H9 (cell line): Measurements from ENCODE around the gene SOX8. TPM values are rescaled to one million over a fixed set of nuclear protein-coding genes. Genes with fewer than 3 reads are reported as not detected.

Experiments
- DNase-seq: peaks from one replicate; pipeline ENCODE4 v3.0.0-alpha.2; 2017
- H2AFZ ChIP-seq: one replicate; pipeline ENCODE4 v1.6.1; 2013; ENCODE audit warnings: mild to moderate bottlenecking, low read length, control low read depth, moderate library complexity
- H2AK5ac ChIP-seq: 2 replicates; pipeline ENCODE4 v1.6.1; 2013; ENCODE audit warnings: low read length, control low read depth, mixed read lengths; ENCODE audit not compliant: insufficient read length
- H2BK120ac ChIP-seq: one replicate; pipeline ENCODE4 v1.6.1; 2013; ENCODE audit warnings: low read depth, mild to moderate bottlenecking, low read length, control low read depth, inconsistent platforms; ENCODE audit not compliant: poor library complexity, severe bottlenecking
- H2BK12ac ChIP-seq: 2 replicates; pipeline ENCODE4 v1.6.1; 2013; ENCODE audit warnings: low read length, control low read depth, mixed read lengths, low read depth; ENCODE audit not compliant: insufficient read length
- H2BK15ac ChIP-seq: 2 replicates; pipeline ENCODE4 v1.6.1; 2013; ENCODE audit warnings: low read depth, low read length, control low read depth
- H2BK20ac ChIP-seq: one replicate; pipeline ENCODE4 v1.6.1; 2013; ENCODE audit warnings: low read depth, mild to moderate bottlenecking, low read length, control low read depth, inconsistent platforms; ENCODE audit not compliant: poor library complexity, severe bottlenecking
- H2BK5ac ChIP-seq: 2 replicates; pipeline ENCODE4 v1.6.1; 2013; ENCODE audit warnings: low read length, control low read depth, mixed read lengths; ENCODE audit not compliant: insufficient read length
- H3K14ac ChIP-seq: 2 replicates; pipeline ENCODE4 v1.6.1; 2013; ENCODE audit warnings: low read length, control low read depth; ENCODE audit not compliant: insufficient read depth
- H3K18ac ChIP-seq: 2 replicates; pipeline ENCODE4 v1.6.1; 2013; ENCODE audit warnings: low read depth, mild to moderate bottlenecking, mixed read lengths, low read length, control low read depth; ENCODE audit not compliant: insufficient read length
- H3K23ac ChIP-seq: 2 replicates; pipeline ENCODE4 v1.6.1; 2013; ENCODE audit warnings: low read length, control low read depth, mixed read lengths, low read depth; ENCODE audit not compliant: insufficient read length
- H3K23me2 ChIP-seq: 2 replicates; pipeline ENCODE4 v1.6.1; 2013; ENCODE audit warnings: low read depth, mild to moderate bottlenecking, mixed read lengths, low read length, control low read depth; ENCODE audit not compliant: insufficient read length, poor library complexity, severe bottlenecking
- H3K27ac ChIP-seq: 2 replicates; pipeline ENCODE4 v1.5.1; 2013; ENCODE audit warnings: low read length, control low read depth, mixed read lengths, low read depth; ENCODE audit not compliant: insufficient read length
- H3K27me3 ChIP-seq: 2 replicates; pipeline ENCODE4 v1.6.1; 2013; ENCODE audit warnings: low read length, control low read depth, inconsistent platforms; ENCODE audit not compliant: insufficient read depth
- H3K4ac ChIP-seq: 2 replicates; pipeline ENCODE4 v1.6.1; 2013; ENCODE audit warnings: low read depth, mild to moderate bottlenecking, control low read depth, inconsistent platforms, low read length, moderate library complexity
- H3K4me1 ChIP-seq: 2 replicates; pipeline ENCODE4 v1.6.1; 2013; ENCODE audit warnings: low read length, control low read depth, inconsistent platforms; ENCODE audit not compliant: insufficient read depth
- H3K4me2 ChIP-seq: 2 replicates; pipeline ENCODE4 v1.6.1; 2013; ENCODE audit warnings: low read length, control low read depth, mixed read lengths; ENCODE audit not compliant: insufficient read length, insufficient read depth
- H3K56ac ChIP-seq: 2 replicates; pipeline ENCODE4 v1.6.1; 2013; ENCODE audit warnings: low read depth, mild to moderate bottlenecking, mixed read lengths, low read length, control low read depth; ENCODE audit not compliant: insufficient read length
- H3K79me1 ChIP-seq: 2 replicates; pipeline ENCODE4 v1.6.1; 2013; ENCODE audit warnings: low read depth, mild to moderate bottlenecking, moderate library complexity, low read length, control low read depth, inconsistent platforms; ENCODE audit not compliant: insufficient read depth, poor library complexity, severe bottlenecking
- H3K79me2 ChIP-seq: 2 replicates; pipeline ENCODE4 v1.6.1; 2013; ENCODE audit warnings: low read length, control low read depth, inconsistent platforms; ENCODE audit not compliant: insufficient read depth
- H3K9ac ChIP-seq: 2 replicates; pipeline ENCODE4 v1.6.1; 2013; ENCODE audit warnings: low read length, control low read depth, mixed read lengths; ENCODE audit not compliant: insufficient read length; ENCODE audit errors: extremely low read depth
- H3K9me3 ChIP-seq: one replicate; pipeline ENCODE4 v1.6.1; 2013; ENCODE audit warnings: low read depth, low read length, inconsistent platforms; ENCODE audit not compliant: control insufficient read depth
- H3T11ph ChIP-seq: one replicate; pipeline ENCODE4 v1.6.1; 2013; ENCODE audit warnings: mild to moderate bottlenecking, low read length, control low read depth, inconsistent platforms
- H4K20me1 ChIP-seq: one replicate; pipeline ENCODE4 v1.6.1; 2013; ENCODE audit not compliant: control insufficient read depth, insufficient read length, insufficient read depth
- H4K5ac ChIP-seq: 2 replicates; pipeline ENCODE4 v1.6.1; 2013; ENCODE audit warnings: low read depth, mild to moderate bottlenecking, mixed read lengths, low read length, control low read depth; ENCODE audit not compliant: insufficient read length
- H4K8ac ChIP-seq: replicated peaks from 2 replicates; pipeline ENCODE4 v1.6.1; 2013; ENCODE audit warnings: low read length, control low read depth, mixed read lengths, low read depth; ENCODE audit not compliant: insufficient read length
- H4K91ac ChIP-seq: 2 replicates; pipeline ENCODE4 v1.6.1; 2013; ENCODE audit warnings: low read depth, mild to moderate bottlenecking, moderate library complexity, mixed read lengths, low read length, control low read depth; ENCODE audit not compliant: insufficient read length
- H3K27ac Mint-ChIP-seq, 3 experiments: 2 replicates in 2 of 3; 3 replicates in 1 of 3; pipeline ENCODE4 v1.8.0; 2020 to 2021; ENCODE audit warnings: mixed read lengths in 3 of 3, mild to moderate bottlenecking in 1 of 3, moderate library complexity in 1 of 3
- H3K27me3 Mint-ChIP-seq: 2 replicates; pipeline ENCODE4 v1.8.0; 2021; ENCODE audit warnings: low read depth, mild to moderate bottlenecking, moderate library complexity, mixed read lengths
- H3K36me3 Mint-ChIP-seq, 3 experiments: 2 replicates in 2 of 3; 3 replicates in 1 of 3; pipeline ENCODE4 v1.8.0; 2020 to 2021; ENCODE audit warnings: low read depth in 3 of 3, mixed read lengths in 3 of 3; ENCODE audit not compliant: insufficient read depth in 1 of 3
- H3K4me1 Mint-ChIP-seq, 2 experiments: 2 replicates each; pipeline ENCODE4 v1.8.0; 2020; ENCODE audit warnings: mixed read lengths in 2 of 2
- H3K4me3 Mint-ChIP-seq, 2 experiments: 2 replicates in 1 of 2; 3 replicates in 1 of 2; pipeline ENCODE4 v1.8.0; 2020 to 2021; ENCODE audit warnings: mild to moderate bottlenecking in 2 of 2, mixed read lengths in 2 of 2, moderate library complexity in 1 of 2
- H3K9me3 Mint-ChIP-seq, 2 experiments: 2 replicates in 1 of 2; 3 replicates in 1 of 2; pipeline ENCODE4 v1.8.0; 2020; ENCODE audit warnings: mild to moderate bottlenecking in 2 of 2, mixed read lengths in 2 of 2, moderate library complexity in 1 of 2
- WGBS: extraction: QIAGEN DNeasy Blood & Tissue Kit; methylation state at CpG from one replicate; pipeline ENCODE4 v1.1.7; 2013; ENCODE audit warnings: missing lambda C conversion rate, low lambda C conversion rate, mixed read lengths; ENCODE audit not compliant: insufficient read length; ENCODE audit errors: extremely low coverage; 5-methylcytosine and 5-hydroxymethylcytosine counted together
- total RNA-seq: library from RNA; stranded (reverse); gene quantifications from 2 replicates; pipeline ENCODE4 v1.2.1, GENCODE V29; 2021
- TF ChIP-seq, protein P1 (sequence below): fragments of 200-600 bp; sonication (generic); conservative IDR thresholded peaks from 3 replicates; pipeline ENCODE4 v1.8.0; 2021; ENCODE audit warnings: antibody characterized with exemption, mild to moderate bottlenecking

The SOX8 gene
- total RNA-seq, 1 experiment from 2014 or later, result 8.9 TPM

DNA sequence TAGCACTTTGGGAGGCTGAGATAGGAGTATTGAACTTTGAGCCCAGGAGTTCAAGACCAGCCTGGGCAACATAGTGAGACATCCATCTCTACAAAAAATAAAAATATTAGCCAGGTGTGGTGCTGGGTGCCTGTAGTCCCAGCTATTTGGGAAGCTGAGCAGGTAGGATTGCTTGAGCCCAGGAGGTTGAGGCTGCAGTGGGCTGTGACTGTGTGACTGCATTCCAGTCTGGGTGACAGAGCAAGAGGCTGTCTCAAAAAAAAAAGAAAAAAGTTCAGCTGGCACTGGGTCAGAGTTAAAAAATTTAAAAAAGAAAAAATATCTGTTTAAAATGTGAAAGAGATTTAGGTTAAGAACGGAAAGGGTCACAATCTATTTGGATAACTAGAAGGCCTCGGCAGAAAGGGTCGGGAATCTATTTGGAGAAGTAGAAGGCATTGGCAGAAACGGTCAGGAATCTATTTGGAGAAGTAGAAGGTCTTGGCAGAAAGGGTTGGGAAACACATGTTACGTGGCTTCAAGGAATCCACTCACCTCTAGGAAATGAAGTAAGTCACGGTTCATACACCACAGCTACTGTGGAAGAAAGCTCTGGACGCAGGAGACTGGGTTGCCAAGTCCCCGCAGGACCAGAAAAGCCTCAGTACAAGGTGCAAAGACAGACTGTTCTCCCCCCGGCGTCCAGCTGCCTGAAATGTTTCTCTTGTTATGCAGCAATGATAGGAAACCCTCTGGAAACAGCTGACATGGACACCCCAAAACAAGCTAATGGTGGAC lies 36.1 kb upstream of the SOX8 start:
- H4K91ac ChIP-seq, result no peak overlapping the region
- no peak overlapping the region for H4K5ac ChIP-seq
- H3K56ac ChIP-seq, result no peak overlapping the region
- no peak overlapping the region for H2AFZ ChIP-seq
- no peak overlapping the region for H2BK15ac ChIP-seq
- no peak overlapping the region for H3K27ac ChIP-seq
- no peaks in the 10 kb centered on the region for H3K4me1 Mint-ChIP-seq
- H3K18ac ChIP-seq, result no peak overlapping the region
- H3K27me3 Mint-ChIP-seq, result peaks cover 3% of the 10 kb centered on the region; the same call in 1 of the 2 replicates
- H2BK5ac ChIP-seq, result no peak overlapping the region
- peaks cover 12 to 24% (median 17%) of the 10 kb centered on the region in 3 experiments; a peak in 5 of 7 replicates for H3K36me3 Mint-ChIP-seq
- no peak overlapping the region for H3K4me2 ChIP-seq
- no peaks in the 10 kb centered on the region for H3K79me1 ChIP-seq
- H2BK120ac ChIP-seq, result no peak overlapping the region
- no peak overlapping the region for H3T11ph ChIP-seq
- no peak overlapping the region for H3K14ac ChIP-seq
- no peak overlapping the region for H4K8ac ChIP-seq
- H3K9me3 ChIP-seq, result no peaks in the 10 kb centered on the region
- H2BK20ac ChIP-seq, result no peak overlapping the region
- no peak for DNase-seq
- TF ChIP-seq, protein P1, sequence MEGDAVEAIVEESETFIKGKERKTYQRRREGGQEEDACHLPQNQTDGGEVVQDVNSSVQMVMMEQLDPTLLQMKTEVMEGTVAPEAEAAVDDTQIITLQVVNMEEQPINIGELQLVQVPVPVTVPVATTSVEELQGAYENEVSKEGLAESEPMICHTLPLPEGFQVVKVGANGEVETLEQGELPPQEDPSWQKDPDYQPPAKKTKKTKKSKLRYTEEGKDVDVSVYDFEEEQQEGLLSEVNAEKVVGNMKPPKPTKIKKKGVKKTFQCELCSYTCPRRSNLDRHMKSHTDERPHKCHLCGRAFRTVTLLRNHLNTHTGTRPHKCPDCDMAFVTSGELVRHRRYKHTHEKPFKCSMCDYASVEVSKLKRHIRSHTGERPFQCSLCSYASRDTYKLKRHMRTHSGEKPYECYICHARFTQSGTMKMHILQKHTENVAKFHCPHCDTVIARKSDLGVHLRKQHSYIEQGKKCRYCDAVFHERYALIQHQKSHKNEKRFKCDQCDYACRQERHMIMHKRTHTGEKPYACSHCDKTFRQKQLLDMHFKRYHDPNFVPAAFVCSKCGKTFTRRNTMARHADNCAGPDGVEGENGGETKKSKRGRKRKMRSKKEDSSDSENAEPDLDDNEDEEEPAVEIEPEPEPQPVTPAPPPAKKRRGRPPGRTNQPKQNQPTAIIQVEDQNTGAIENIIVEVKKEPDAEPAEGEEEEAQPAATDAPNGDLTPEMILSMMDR, result no peak
- H3K4me1 ChIP-seq, result no peaks in the 10 kb centered on the region
- H3K9me3 Mint-ChIP-seq, result peaks cover 24 to 28% of the 10 kb centered on the region in 2 experiments
- no peak overlapping the region for H3K9ac ChIP-seq
- no peak overlapping the region for H3K27ac Mint-ChIP-seq
- H3K4ac ChIP-seq, result no peak overlapping the region; the same call in 1 of the 2 replicates
- no peak overlapping the region for H2AK5ac ChIP-seq
- 100% methylated on average over 1 of the region's 10 CpGs for WGBS
- no peaks in the 10 kb centered on the region for H4K20me1 ChIP-seq
- H3K4me3 Mint-ChIP-seq, result no peak overlapping the region
- H3K23me2 ChIP-seq, result no peaks in the 10 kb centered on the region
- H3K23ac ChIP-seq, result no peak overlapping the region
- no peaks in the 10 kb centered on the region for H3K27me3 ChIP-seq
- no peaks in the 10 kb centered on the region for H3K79me2 ChIP-seq
- H2BK12ac ChIP-seq, result no peak overlapping the region
